ENCODE data around the gene MFAP2. TPM values are rescaled to one million over a fixed set of nuclear protein-coding genes. Genes with fewer than 3 reads are reported as not detected.

The MFAP2 gene
- total and polyA plus RNA-seq, 2 of the 8 experiments (the other 6 are each of a cell fraction or from before 2014, with no cell fraction given), result 172 to 326 TPM

GRCh38 chr1:17005365-17005740, 24.9 kb upstream of the MFAP2 start:
- Histone ChIP-seq H2BK20ac (ENCODE audit: low read length) (no peak overlapping the region), H3K56ac (replicated peaks; ENCODE audit: insufficient read length, low read depth, low read length) (no peak overlapping the region), H4K8ac (ENCODE audit: extremely low read depth, insufficient read depth, low read length) (no peak overlapping the region), H4K91ac (replicated peaks; ENCODE audit: insufficient read length, low read length) (no peak overlapping the region), H3K79me1 (ENCODE audit: low read depth, low read length) (no peaks in the 10 kb centered on the region), H3K18ac (ENCODE audit: extremely low read depth, low read length) (no peak overlapping the region), H4K20me1 (replicated peaks in 1 of 2; ENCODE audit: control insufficient read depth in 1 of 2, insufficient read depth in 2 of 2, low read length in 2 of 2) (peaks cover 0 to 4% of the 10 kb centered on the region in 2 experiments), H3K4me2 (ENCODE audit: insufficient read depth in 1 of 2, low read depth in 2 of 2, low read length in 2 of 2) (no peak overlapping the region), H3K27ac (ENCODE audit: low read depth, low read length) (no peak overlapping the region), H3K23ac (ENCODE audit: insufficient read length) (no peak overlapping the region), H3K14ac (ENCODE audit: insufficient read length) (no peak overlapping the region), H3K36me3 (ENCODE audit: control insufficient read depth in 2 of 4, insufficient read depth in 4 of 4, low read length in 3 of 4) (peaks cover 0 to 28% (median 17%) of the 10 kb centered on the region in 4 experiments; a peak in 7 of 8 replicates), H2BK12ac (ENCODE audit: low read depth, low read length) (no peak overlapping the region), H3K79me2 (ENCODE audit: control insufficient read depth in 1 of 2, insufficient read depth in 2 of 2, low read length in 2 of 2) (peaks cover 0 to 2% of the 10 kb centered on the region in 2 experiments; a peak in 1 of 4 replicates), H3K4me1 (replicated peaks in 1 of 4; ENCODE audit: control insufficient read depth in 3 of 4, insufficient read depth in 4 of 4, low read length in 3 of 4) (peaks cover 0 to 12% (median 7%) of the 10 kb centered on the region in 4 experiments; a peak in 5 of 7 replicates), H3K27me3 (replicated peaks in 1 of 4; ENCODE audit: control insufficient read depth in 3 of 4, extremely low read depth in 1 of 4, insufficient read depth in 3 of 4, low read length in 3 of 4) (no peaks in the 10 kb centered on the region), H2AFZ (ENCODE audit: low read length) (no peak overlapping the region), H4K5ac (ENCODE audit: insufficient read length, low read depth, low read length) (no peak overlapping the region), H2BK15ac (ENCODE audit: low read length) (no peak overlapping the region), H2BK5ac (ENCODE audit: low read depth, low read length) (no peak overlapping the region), H3K4ac (replicated peaks; ENCODE audit: insufficient read length, low read depth, low read length) (no peak overlapping the region), H3K9me3 (ENCODE audit: insufficient read depth in 2 of 2, low read depth in 1 of 2, low read length in 1 of 2) (no peaks in the 10 kb centered on the region), H2BK120ac (replicated peaks; ENCODE audit: low read depth, low read length) (no peak overlapping the region), H3K4me3 (ENCODE audit: extremely low read depth in 1 of 4, insufficient read depth in 2 of 4, low read depth in 3 of 4, low read length in 4 of 4) (no peak overlapping the region), H2AK5ac (ENCODE audit: low read depth, low read length) (no peak overlapping the region), H3K9ac (replicated peaks in 1 of 4; ENCODE audit: extremely low read depth in 1 of 4, low read depth in 3 of 4, low read length in 3 of 4) (no peak overlapping the region), H3K23me2 (ENCODE audit: low read depth, low read length) (no peaks in the 10 kb centered on the region)
- no peak for DNase-seq (ENCODE audit: low read depth in 1 of 2, low spot score in 2 of 2)
- CTCF ChIA-PET (ENCODE audit: partially characterized antibody), result interaction anchor here (0.7 to 11.4 kb wide), 6 partner anchors 18 to 44 kb away, joined by 3 to 164 read pairs (median 4); no protein-coding TSS in a partner anchor
- WGBS, 2 experiments (ENCODE audit: extremely low coverage in 1 of 2, insufficient coverage in 1 of 2, insufficient read length in 1 of 2, insufficient replicate concordance in 2 of 2, low coverage in 1 of 2, low lambda C conversion rate in 2 of 2, missing lambda C conversion rate in 1 of 2), result 93% methylated on average over 17 of the region's 19 CpGs; no CpG with 5 or more reads in 1 of the 2 experiments
- POLR2A ChIA-PET (ENCODE audit: partially characterized antibody), result interaction anchor here (2.1 kb wide), 1 partner anchor 13 kb away, joined by 5 read pairs; no protein-coding TSS in a partner anchor
- no peak for FAIRE-seq
- no peak for TF ChIP-seq ATF2 (IDR thresholded peaks at IDR 0.05; ENCODE audit: low read length)
- no peak for TF ChIP-seq EGR1 (IDR thresholded peaks at IDR 0.05; ENCODE audit: borderline replicate concordance, low read depth, low read length)
- TF ChIP-seq RAD21 (IDR thresholded peaks at IDR 0.05 in 1 of 2, conservative IDR thresholded peaks at IDR 0.05 in 1 of 2; ENCODE audit: low read depth in 2 of 2, low read length in 2 of 2), result no peak
- TF ChIP-seq GABPA (IDR thresholded peaks at IDR 0.05; ENCODE audit: borderline replicate concordance, insufficient read depth, low read length), result no peak
- TF ChIP-seq POLR2AphosphoS5 (IDR thresholded peaks at IDR 0.05; ENCODE audit: low read depth, low read length), result no peak
- TF ChIP-seq YY1 (IDR thresholded peaks at IDR 0.05; ENCODE audit: low read depth, low read length), result no peak
- TF ChIP-seq SP4 (IDR thresholded peaks at IDR 0.05; ENCODE audit: low read length), result no peak
- no peak for TF ChIP-seq NANOG (IDR thresholded peaks at IDR 0.05; ENCODE audit: insufficient read depth, low read depth, low read length, poor library complexity, severe bottlenecking)
- no peak for TF ChIP-seq RFX5 (IDR thresholded peaks at IDR 0.05; ENCODE audit: borderline replicate concordance, low read depth, low read length)
- TF ChIP-seq NRF1 (IDR thresholded peaks at IDR 0.05; ENCODE audit: low read depth, low read length), result no peak
- no peak for TF ChIP-seq JUN (IDR thresholded peaks at IDR 0.05; ENCODE audit: low read depth, low read length)
- no peak for TF ChIP-seq PHF8 (conservative IDR thresholded peaks at IDR 0.05; ENCODE audit: low read depth, low read length)
